HCT116 (cell line): ENCODE measurements around the gene BTBD9. TPM values are rescaled to one million over a fixed set of nuclear protein-coding genes. Genes with fewer than 3 reads are reported as not detected.

Experiments used
- ATAC-seq: fragments of 200-7000 bp; cut with Tn5 transposase; 2 replicates; pipeline ENCODE4 v1.9.1; 2020; ENCODE audit warnings: mild to moderate bottlenecking, moderate library complexity
- BruUV-seq: library from RNA; stranded (reverse); fragments of 400-500 nt; replicated peaks from 2 replicates; lab custom pipeline; 2021; lab: Mats Ljungman, UMichigan
- CTCF ChIA-PET: fragments of 300-600 bp; sonication (Branson Sonifier 250); formaldehyde crosslinking; loops from one replicate; lab custom pipeline; 2021; ENCODE audit warnings: antibody characterized with exemption; lab: Charles Lee
- POLR2A ChIA-PET: fragments of 300-600, 350-600 bp; sonication (Branson Sonifier 250); formaldehyde crosslinking; loops from one replicate; lab custom pipeline; 2021; ENCODE audit warnings: antibody characterized with exemption; lab: Charles Lee
- RAD21 ChIA-PET, 2 experiments: fragments of 300-600 bp; sonication (Branson Sonifier 250); formaldehyde crosslinking; loops; one replicate each; lab custom pipeline; 2023; ENCODE audit warnings: low total read pairs in 2 of 2; ENCODE audit not compliant: uncharacterized antibody in 2 of 2, unreplicated experiment in 2 of 2, low non-redundant PET in 1 of 2; lab: Charles Lee
- DNase-seq: peaks from one replicate; pipeline ENCODE4 v3.0.0-alpha.2; 2010; ENCODE audit warnings: low read depth, low spot score
- H2AFZ ChIP-seq: fragments of 200-600 bp; shearing (Covaris generic), sonication (generic); 2 replicates; pipeline ENCODE4 v1.6.1; 2017; ENCODE audit warnings: low read depth, mixed run types, mixed read lengths, antibody characterized with exemption, low read length; ENCODE audit not compliant: poor library complexity, severe bottlenecking
- H3K27ac ChIP-seq: 2 replicates; pipeline ENCODE4 v1.5.1; 2012; ENCODE audit warnings: low read depth, low read length
- H3K27me3 ChIP-seq: fragments of 200-600 bp; sonication (generic); 2 replicates; pipeline ENCODE4 v1.6.1; 2016; ENCODE audit warnings: mixed run types, low read length, mixed read lengths; ENCODE audit not compliant: insufficient read depth
- H3K36me3 ChIP-seq, 2 experiments: fragments of 200-500 bp in 1 of 2; fragments of 200-600 bp in 1 of 2; sonication (Bioruptor generic) in 1 of 2; sonication (generic) in 1 of 2; 2 replicates each; pipeline versions ENCODE4 v1.5.1 to v1.6.1; 2014 to 2016; ENCODE audit warnings: low read length in 2 of 2, inconsistent platforms in 1 of 2, mixed read lengths in 1 of 2, mixed run types in 1 of 2; ENCODE audit not compliant: insufficient read depth in 2 of 2, control insufficient read depth in 1 of 2
- H3K4me1 ChIP-seq, 2 experiments: fragments of 200-600 bp in 1 of 2; sonication (generic) in 1 of 2; 2 replicates each; pipeline versions ENCODE4 v1.5.1 to v1.6.1; 2012 to 2017; ENCODE audit warnings: low read length in 2 of 2, inconsistent platforms in 1 of 2, mild to moderate bottlenecking in 1 of 2, mixed read lengths in 1 of 2, mixed run types in 1 of 2, moderate library complexity in 1 of 2; ENCODE audit not compliant: insufficient read depth in 2 of 2, control insufficient read depth in 1 of 2
- H3K4me2 ChIP-seq: fragments of 200-600 bp; sonication (generic); 2 replicates; pipeline ENCODE4 v1.6.1; 2017; ENCODE audit warnings: mixed run types, low read length, mixed read lengths
- H3K4me3 ChIP-seq, 2 experiments: fragments of 200-600 bp in 1 of 2; sonication (generic) in 1 of 2; replicated peaks in 1 of 2; 2 replicates each; pipeline ENCODE4 v1.5.1; 2011 to 2016; ENCODE audit warnings: low read length in 2 of 2, control low read depth in 1 of 2, low read depth in 1 of 2, mild to moderate bottlenecking in 1 of 2, mixed read lengths in 1 of 2, mixed run types in 1 of 2
- H3K79me2 ChIP-seq: fragments of 200-600 bp; sonication (generic); 2 replicates; pipeline ENCODE4 v1.6.1; 2017; ENCODE audit warnings: mild to moderate bottlenecking, mixed run types, low read length, moderate library complexity, mixed read lengths; ENCODE audit not compliant: insufficient read depth
- H3K9ac ChIP-seq: fragments of 200-600 bp; sonication (generic); 2 replicates; pipeline ENCODE4 v1.6.1; 2016; ENCODE audit warnings: low read length, mixed read lengths
- H3K9me2 ChIP-seq: fragments of 200-600 bp; sonication (generic), shearing (Covaris generic); 2 replicates; pipeline ENCODE4 v1.6.1; 2017; ENCODE audit warnings: mixed run types, mild to moderate bottlenecking, moderate library complexity; ENCODE audit not compliant: insufficient read depth
- H3K9me3 ChIP-seq, 2 experiments: fragments of 200-500 bp in 1 of 2; fragments of 200-600 bp in 1 of 2; sonication (Bioruptor generic) in 1 of 2; sonication (generic) in 1 of 2; 2 replicates each; pipeline ENCODE4 v1.6.1; 2014 to 2017; ENCODE audit warnings: low read length in 2 of 2, mixed read lengths in 2 of 2, inconsistent platforms in 1 of 2, low read depth in 1 of 2, mild to moderate bottlenecking in 1 of 2, mixed run types in 1 of 2, moderate library complexity in 1 of 2; ENCODE audit not compliant: control insufficient read depth in 1 of 2, insufficient read depth in 1 of 2
- H4K20me1 ChIP-seq: fragments of 200-600 bp; sonication (generic), shearing (Covaris generic); 2 replicates; pipeline ENCODE4 v1.6.1; 2017; ENCODE audit warnings: mixed run types, mild to moderate bottlenecking, moderate library complexity; ENCODE audit not compliant: insufficient read depth
- ELF1 ChIP-seq: IDR thresholded peaks from 2 replicates; pipeline ENCODE4 v1.6.1; 2012; ENCODE audit warnings: low read depth, borderline replicate concordance
- EZH2phosphoT487 ChIP-seq: fragments of 200-600 bp; IDR thresholded peaks from 2 replicates; pipeline ENCODE4 v1.6.1; 2018; ENCODE audit warnings: antibody characterized with exemption, borderline replicate concordance
- FOSL1 ChIP-seq: IDR thresholded peaks from 2 replicates; pipeline ENCODE4 v1.6.1; 2012; ENCODE audit warnings: low read depth
- JUND ChIP-seq: IDR thresholded peaks from 2 replicates; pipeline ENCODE4 v1.6.1; 2012
- POLR2A ChIP-seq: IDR thresholded peaks from 2 replicates; pipeline ENCODE4 v1.7.0; 2011; ENCODE audit warnings: borderline replicate concordance; ENCODE audit not compliant: insufficient read depth, insufficient read length; ENCODE audit errors: extremely low read depth
- POLR2AphosphoS5 ChIP-seq: IDR thresholded peaks from 2 replicates; pipeline ENCODE4 v1.6.1; 2011; ENCODE audit warnings: mild to moderate bottlenecking, low read depth, low read length, moderate library complexity
- SIN3A ChIP-seq: IDR thresholded peaks from 2 replicates; pipeline ENCODE4 v1.6.1; 2012; ENCODE audit warnings: low read depth
- SP1 ChIP-seq: IDR thresholded peaks from 2 replicates; pipeline ENCODE4 v1.6.1; 2012; ENCODE audit warnings: low read depth
- SRF ChIP-seq: IDR thresholded peaks from 2 replicates; pipeline ENCODE4 v1.6.1; 2012; ENCODE audit warnings: low read depth
- TCF7L2 ChIP-seq: IDR thresholded peaks from 2 replicates; pipeline ENCODE4 v1.7.0; 2011; ENCODE audit warnings: borderline replicate concordance, inconsistent platforms; ENCODE audit not compliant: insufficient read depth, insufficient read length; ENCODE audit errors: extremely low read depth
- YY1 ChIP-seq: IDR thresholded peaks from 2 replicates; pipeline ENCODE4 v1.6.1; 2011; ENCODE audit warnings: low read length, low read depth, moderate library complexity, mild to moderate bottlenecking; ENCODE audit not compliant: insufficient replicate concordance; ENCODE audit errors: extremely low read depth
- ZNF274 ChIP-seq: fragments of 200-500 bp; sonication (Bioruptor generic); IDR thresholded peaks from 2 replicates; pipeline ENCODE4 v1.6.1; 2014; ENCODE audit warnings: mild to moderate bottlenecking, low read depth, low read length, inconsistent platforms
- intact Hi-C: fragments of 100-400 bp; cut with micrococcal nuclease; formaldehyde crosslinking; loops from 2 replicates; pipeline ENCODE4 v1.10.0; 2022
- total RNA-seq: library from RNA; stranded (reverse); gene quantifications from one replicate; pipeline ENCODE4 v1.2.1, GENCODE V29; 2021; ENCODE audit not compliant: unreplicated experiment
- TF ChIP-seq, protein P1 (sequence below), 3 experiments: fragments of 200-600 bp in 1 of 3; sonication (generic) in 1 of 3; IDR thresholded peaks in 2 of 3; conservative IDR thresholded peaks in 1 of 3; 2 replicates each; pipeline ENCODE4 v1.5.1; 2012 to 2017; ENCODE audit warnings: low read depth in 2 of 3, low read length in 2 of 3, antibody characterized with exemption in 1 of 3, borderline replicate concordance in 1 of 3, control low read depth in 1 of 3, mild to moderate bottlenecking in 1 of 3, mixed read lengths in 1 of 3, mixed run types in 1 of 3, moderate library complexity in 1 of 3; ENCODE audit not compliant: insufficient read depth in 1 of 3

The BTBD9 gene
- total RNA-seq, 1 experiment from 2014 or later, result 10.9 TPM

DNA sequence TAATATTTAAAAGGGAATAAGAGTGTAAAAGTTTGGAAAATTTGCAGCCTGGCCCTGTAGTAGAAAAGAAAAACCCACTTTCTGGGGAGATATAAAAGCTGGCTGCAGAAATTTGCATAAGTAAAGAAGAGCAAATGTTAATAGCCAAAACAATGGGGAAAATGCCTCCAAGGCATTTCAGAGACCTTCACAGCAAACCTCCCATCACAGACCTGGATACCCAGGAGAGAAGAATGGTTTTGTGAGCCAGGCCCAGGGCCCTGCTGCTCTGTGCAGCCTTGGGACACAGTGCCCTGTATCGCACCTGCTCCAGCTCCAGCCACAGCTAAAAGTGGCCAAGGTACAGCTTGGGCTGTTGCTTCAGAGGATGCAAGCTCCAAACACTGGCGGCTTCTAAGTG lies 113.8 kb downstream of the BTBD9 start:
- no peak overlapping the region for H3K4me2 ChIP-seq
- H3K9ac ChIP-seq, result no peak overlapping the region
- ChIA-PET POLR2A (no interaction called here), CTCF (no interaction called here)
- H3K27me3 ChIP-seq, result no peaks in the 10 kb centered on the region
- H3K79me2 ChIP-seq, result no peaks in the 10 kb centered on the region
- H3K9me2 ChIP-seq, result no peaks in the 10 kb centered on the region
- intact Hi-C loops, result no loop called here
- ATAC-seq, result no peak
- H3K27ac ChIP-seq, result no peak overlapping the region
- no TSS peak for BruUV-seq
- H3K36me3 ChIP-seq, result no peaks in the 10 kb centered on the region
- no peak overlapping the region for H2AFZ ChIP-seq
- H4K20me1 ChIP-seq, result no peaks in the 10 kb centered on the region
- H3K9me3 ChIP-seq, result no peaks in the 10 kb centered on the region
- no peak overlapping the region for H3K4me3 ChIP-seq
- TF ChIP-seq SIN3A, result no peak
- no peak for TF ChIP-seq FOSL1
- no peak for TF ChIP-seq ZNF274
- TF ChIP-seq ELF1, result no peak
- TF ChIP-seq POLR2AphosphoS5, result no peak
- TF ChIP-seq SP1, result no peak
- TF ChIP-seq, protein P1, sequence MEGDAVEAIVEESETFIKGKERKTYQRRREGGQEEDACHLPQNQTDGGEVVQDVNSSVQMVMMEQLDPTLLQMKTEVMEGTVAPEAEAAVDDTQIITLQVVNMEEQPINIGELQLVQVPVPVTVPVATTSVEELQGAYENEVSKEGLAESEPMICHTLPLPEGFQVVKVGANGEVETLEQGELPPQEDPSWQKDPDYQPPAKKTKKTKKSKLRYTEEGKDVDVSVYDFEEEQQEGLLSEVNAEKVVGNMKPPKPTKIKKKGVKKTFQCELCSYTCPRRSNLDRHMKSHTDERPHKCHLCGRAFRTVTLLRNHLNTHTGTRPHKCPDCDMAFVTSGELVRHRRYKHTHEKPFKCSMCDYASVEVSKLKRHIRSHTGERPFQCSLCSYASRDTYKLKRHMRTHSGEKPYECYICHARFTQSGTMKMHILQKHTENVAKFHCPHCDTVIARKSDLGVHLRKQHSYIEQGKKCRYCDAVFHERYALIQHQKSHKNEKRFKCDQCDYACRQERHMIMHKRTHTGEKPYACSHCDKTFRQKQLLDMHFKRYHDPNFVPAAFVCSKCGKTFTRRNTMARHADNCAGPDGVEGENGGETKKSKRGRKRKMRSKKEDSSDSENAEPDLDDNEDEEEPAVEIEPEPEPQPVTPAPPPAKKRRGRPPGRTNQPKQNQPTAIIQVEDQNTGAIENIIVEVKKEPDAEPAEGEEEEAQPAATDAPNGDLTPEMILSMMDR (IDR thresholded peaks at IDR 0.05 in 2 of 3, conservative IDR thresholded peaks at IDR 0.05 in 1 of 3; ENCODE audit: borderline replicate concordance in 1 of 3, insufficient read depth in 1 of 3, low read depth in 2 of 3, low read length in 2 of 3), result no peak
- no peak for TF ChIP-seq YY1
- no peak for TF ChIP-seq POLR2A
- no peak for TF ChIP-seq SRF
- no peak for TF ChIP-seq JUND
- no peak for TF ChIP-seq TCF7L2
- no peak for TF ChIP-seq EZH2phosphoT487
- TF ChIP-seq, all 23 proteins: peak for 0
- H3K4me1 ChIP-seq, result no peaks in the 10 kb centered on the region
- RAD21 ChIA-PET, result no interaction called here
- DNase-seq, result no peak
